Prostate gland (tissue), 2 donors: Measurements from ENCODE around the gene APBA2.

Source experiments
- POLR2A ChIP-seq: fragments of 450-650 bp; IDR thresholded peaks from one replicate; pipeline ENCODE4 v1.6.1; 2016; ENCODE audit warnings: antibody characterized with exemption, mild to moderate bottlenecking
- POLR2AphosphoS5 ChIP-seq: sonication (generic); formaldehyde crosslinking; IDR thresholded peaks from one replicate; pipeline ENCODE4 v1.6.1; 2017; ENCODE audit warnings: antibody characterized with exemption
- TF ChIP-seq, protein P1 (sequence below), 4 experiments: fragments of 200-600 bp in 2 of 4; fragments of 450-650 bp in 2 of 4; sonication (generic) in 2 of 4; IDR thresholded peaks; 1 replicate in 3 of 4; 2 replicates in 1 of 4; pipeline ENCODE4 v1.5.1; 2016 to 2019; ENCODE audit warnings: antibody characterized with exemption in 4 of 4, mild to moderate bottlenecking in 2 of 4, moderate library complexity in 2 of 4

GRCh38 chr15:29121369-29121656 lies 235.5 kb downstream of the APBA2 start:
- TF ChIP-seq, protein P1, sequence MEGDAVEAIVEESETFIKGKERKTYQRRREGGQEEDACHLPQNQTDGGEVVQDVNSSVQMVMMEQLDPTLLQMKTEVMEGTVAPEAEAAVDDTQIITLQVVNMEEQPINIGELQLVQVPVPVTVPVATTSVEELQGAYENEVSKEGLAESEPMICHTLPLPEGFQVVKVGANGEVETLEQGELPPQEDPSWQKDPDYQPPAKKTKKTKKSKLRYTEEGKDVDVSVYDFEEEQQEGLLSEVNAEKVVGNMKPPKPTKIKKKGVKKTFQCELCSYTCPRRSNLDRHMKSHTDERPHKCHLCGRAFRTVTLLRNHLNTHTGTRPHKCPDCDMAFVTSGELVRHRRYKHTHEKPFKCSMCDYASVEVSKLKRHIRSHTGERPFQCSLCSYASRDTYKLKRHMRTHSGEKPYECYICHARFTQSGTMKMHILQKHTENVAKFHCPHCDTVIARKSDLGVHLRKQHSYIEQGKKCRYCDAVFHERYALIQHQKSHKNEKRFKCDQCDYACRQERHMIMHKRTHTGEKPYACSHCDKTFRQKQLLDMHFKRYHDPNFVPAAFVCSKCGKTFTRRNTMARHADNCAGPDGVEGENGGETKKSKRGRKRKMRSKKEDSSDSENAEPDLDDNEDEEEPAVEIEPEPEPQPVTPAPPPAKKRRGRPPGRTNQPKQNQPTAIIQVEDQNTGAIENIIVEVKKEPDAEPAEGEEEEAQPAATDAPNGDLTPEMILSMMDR (IDR thresholded peaks at IDR 0.05) = no peak
- TF ChIP-seq POLR2AphosphoS5 (no peak), POLR2A (no peak)
